GM19372 (cell line): ENCODE results near the gene FRMD8.

ENCODE experiments used
- ATAC-seq: cut with Tn5 transposase; IDR thresholded peaks from one replicate; pipeline ENCODE4 v1.9.1; 2021; ENCODE audit warnings: mild to moderate bottlenecking, low read depth, moderate library complexity; ENCODE audit not compliant: unreplicated experiment

Gene FRMD8

DNA sequence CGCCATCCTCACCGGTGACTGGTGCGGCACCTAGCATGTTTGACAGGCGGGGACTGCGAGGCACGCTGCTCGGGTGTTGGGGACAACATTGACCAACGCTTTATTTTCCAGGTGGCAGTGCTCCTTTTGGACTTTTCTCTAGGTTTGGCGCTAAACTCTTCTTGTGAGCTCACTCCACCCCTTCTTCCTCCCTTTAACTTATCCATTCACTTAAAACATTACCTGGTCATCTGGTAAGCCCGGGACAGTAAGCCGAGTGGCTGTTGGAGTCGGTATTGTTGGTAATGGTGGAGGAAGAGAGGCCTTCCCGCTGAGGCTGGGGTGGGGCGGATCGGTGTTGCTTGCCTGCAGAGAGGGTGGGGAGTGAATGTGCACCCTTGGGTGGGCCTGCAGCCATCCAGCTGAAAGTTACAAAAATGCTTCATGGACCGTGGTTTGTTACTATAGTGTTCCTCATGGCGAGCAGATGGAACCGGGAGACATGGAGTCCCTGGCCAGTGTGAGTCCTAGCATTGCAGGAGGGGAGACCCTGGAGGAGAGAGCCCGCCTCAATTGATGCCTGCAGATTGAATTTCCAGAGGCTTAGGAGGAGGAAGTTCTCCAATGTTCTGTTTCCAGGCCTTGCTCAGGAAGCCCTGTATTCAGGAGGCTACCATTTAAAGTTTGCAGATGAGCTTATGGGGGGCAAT lies 37.2 kb downstream of the FRMD8 start:
- no peak for ATAC-seq

GRCh38 chr11:65424205-65425104 lies 38.0 kb downstream of the FRMD8 start:
- ATAC-seq: no peak

DNA sequence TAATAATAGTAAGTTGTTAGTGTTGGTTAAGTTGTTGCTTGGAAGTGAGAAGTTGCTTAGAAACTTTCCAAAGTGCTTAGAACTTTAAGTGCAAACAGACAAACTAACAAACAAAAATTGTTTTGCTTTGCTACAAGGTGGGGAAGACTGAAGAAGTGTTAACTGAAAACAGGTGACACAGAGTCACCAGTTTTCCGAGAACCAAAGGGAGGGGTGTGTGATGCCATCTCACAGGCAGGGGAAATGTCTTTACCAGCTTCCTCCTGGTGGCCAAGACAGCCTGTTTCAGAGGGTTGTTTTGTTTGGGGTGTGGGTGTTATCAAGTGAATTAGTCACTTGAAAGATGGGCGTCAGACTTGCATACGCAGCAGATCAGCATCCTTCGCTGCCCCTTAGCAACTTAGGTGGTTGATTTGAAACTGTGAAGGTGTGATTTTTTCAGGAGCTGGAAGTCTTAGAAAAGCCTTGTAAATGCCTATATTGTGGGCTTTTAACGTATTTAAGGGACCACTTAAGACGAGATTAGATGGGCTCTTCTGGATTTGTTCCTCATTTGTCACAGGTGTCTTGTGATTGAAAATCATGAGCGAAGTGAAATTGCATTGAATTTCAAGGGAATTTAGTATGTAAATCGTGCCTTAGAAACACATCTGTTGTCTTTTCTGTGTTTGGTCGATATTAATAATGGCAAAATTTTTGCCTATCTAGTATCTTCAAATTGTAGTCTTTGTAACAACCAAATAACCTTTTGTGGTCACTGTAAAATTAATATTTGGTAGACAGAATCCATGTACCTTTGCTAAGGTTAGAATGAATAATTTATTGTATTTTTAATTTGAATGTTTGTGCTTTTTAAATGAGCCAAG lies 38.9 kb downstream of the FRMD8 start:
- no peak for ATAC-seq

DNA sequence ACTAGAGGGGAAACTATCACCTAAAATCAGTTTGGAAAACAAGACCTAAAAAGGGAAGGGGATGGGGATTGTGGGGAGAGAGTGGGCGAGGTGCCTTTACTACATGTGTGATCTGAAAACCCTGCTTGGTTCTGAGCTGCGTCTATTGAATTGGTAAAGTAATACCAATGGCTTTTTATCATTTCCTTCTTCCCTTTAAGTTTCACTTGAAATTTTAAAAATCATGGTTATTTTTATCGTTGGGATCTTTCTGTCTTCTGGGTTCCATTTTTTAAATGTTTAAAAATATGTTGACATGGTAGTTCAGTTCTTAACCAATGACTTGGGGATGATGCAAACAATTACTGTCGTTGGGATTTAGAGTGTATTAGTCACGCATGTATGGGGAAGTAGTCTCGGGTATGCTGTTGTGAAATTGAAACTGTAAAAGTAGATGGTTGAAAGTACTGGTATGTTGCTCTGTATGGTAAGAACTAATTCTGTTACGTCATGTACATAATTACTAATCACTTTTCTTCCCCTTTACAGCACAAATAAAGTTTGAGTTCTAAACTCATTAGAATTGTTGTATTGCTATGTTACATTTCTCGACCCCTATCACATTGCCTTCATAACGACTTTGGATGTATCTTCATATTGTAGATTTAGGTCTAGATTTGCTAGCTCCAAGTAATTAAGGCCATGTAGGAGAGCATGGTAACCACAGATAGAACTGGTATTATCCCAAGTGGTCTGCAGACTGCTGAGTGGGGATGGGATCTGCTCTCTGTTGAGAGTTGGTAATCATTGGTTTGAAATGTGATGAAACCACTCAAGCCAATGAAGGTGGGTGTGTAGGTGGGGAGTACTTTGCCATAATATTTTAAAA lies 39.8 kb downstream of the FRMD8 start:
- ATAC-seq: no peak

DNA sequence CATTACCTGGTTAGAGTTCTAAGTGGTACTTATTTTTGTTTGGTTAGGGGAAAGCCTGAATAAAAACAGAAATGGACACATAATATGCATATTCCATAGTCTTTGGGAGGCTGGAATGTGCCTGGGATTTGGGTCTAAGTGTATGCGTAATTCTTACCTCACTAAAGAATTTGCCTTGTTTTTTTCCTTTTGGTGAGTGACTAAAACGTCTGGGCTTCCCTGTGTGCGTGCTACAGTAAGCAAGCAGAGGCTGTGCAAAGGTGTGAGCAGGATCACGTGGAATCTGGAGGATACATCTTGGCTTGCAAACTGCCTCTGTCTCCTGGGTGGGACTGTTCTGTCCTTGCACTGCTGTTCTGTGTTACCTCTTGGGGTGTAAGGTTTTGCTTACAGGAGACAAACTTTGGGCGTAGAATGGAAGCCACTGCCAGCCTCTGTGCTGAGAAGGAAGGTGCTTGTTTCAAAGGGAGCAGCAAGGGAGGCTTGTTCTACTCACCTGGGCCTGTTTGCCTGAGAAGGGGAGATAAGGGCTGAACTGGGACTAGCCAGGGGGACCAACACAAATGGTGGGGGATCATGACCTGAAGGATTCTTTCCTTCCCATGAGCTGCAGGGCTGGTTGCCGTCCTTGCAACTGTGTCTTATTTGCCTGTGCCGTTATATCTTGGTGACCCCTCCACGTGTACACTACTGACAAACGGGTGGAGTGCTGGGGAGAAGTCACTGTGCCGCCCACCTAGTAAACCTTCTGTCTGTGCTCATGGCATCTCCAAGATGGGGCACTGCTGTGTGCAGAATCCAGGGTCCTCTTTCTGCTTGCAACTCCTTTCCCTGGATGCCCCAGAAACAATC lies 40.6 kb downstream of the FRMD8 start:
- no peak for ATAC-seq

- ATAC-seq: no peak
Measured at GRCh38 chr11:65427691-65428577, 41.5 kb downstream of the FRMD8 start.

- no peak for ATAC-seq
Measured at GRCh38 chr11:65428578-65429067, 42.2 kb downstream of the FRMD8 start.

DNA sequence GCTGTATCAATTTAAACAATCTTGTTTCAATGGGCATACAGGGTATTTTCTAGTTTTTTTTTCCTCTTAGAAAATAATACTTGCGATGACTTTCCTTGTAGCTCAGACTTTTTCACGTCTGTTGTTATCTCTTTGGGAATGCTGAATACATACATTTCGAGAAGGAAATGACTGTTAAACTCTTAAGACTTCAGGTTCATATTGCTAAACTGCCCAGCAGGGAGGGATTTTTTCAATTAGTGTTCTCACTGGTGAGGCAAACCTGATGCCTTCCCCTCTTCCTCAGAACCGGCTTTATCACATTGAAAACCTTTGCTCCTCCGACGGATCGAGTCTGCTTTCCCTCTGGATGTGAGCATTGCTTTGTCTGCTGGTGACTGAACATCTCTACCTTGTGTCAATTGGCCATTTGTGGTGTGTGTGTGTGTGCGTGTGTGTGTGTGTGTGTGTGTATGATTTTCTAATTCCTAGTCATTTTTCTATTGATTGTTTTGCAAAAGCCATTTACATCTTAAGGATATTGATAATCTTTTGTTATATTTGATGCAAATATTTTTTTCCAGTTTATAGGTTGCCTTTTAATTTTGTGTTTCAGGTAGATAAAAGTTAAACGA lies 42.7 kb downstream of the FRMD8 start:
- no peak for ATAC-seq

GRCh38 chr11:65429724-65430405 lies 43.4 kb downstream of the FRMD8 start:
- no peak for ATAC-seq

GRCh38 chr11:65430406-65431217 lies 44.2 kb downstream of the FRMD8 start:
- ATAC-seq: no peak

DNA sequence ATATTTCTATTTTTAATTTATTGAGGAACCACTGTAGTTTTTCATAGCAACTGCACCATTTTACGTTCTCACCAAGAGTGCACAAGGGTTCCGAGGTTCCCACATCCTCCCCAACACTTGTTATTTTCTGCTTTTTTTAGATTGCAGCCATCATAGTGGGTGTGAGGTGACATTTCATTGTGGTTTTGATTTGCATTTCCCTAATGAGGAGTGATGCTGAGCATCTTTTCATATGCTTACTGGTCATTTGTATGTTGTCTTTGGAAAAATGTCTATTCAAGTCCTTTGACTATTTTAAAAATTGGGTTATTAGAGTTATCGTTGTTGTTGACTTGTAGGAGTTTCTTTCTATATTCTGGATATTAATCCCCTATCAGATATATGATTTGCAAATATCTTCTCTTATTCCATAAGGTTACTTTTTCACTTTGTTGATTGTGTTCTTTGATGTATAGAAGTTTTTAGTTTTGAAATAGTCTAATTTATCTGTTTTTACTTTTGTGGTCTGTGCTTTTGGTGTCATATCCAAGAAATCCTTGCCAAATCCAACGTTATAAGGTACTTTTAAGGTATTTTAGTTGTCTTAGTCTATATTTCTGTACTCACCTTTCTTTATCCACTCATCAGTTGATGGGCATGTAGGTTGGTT lies 45.1 kb downstream of the FRMD8 start:
- no peak for ATAC-seq

DNA sequence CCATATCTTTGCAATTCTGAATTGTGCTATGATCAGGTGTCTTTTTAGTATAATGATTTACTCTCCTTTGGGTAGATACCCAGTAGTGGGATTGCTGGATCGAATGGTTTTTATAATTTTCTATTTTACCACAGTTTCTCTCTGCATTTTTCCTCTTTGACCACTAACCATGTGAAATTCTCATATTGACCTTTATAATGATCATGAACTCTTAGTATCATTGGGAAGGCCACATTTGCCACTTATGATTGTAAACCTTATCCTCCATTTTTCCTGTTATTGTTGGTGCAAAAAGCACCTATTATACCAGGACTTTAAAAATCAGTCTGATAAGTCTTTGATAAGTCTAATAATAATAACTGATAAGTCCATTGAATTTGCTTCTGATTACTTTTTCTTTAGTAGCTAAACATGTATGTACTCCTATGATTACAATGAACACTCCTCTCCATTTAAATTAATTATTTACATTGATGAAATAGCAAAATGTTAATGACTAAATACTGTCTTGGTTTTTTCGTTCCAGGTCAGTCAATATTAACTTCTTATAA lies 45.7 kb downstream of the FRMD8 start:
- no peak for ATAC-seq

GRCh38 chr11:65432686-65433582 lies 46.5 kb downstream of the FRMD8 start:
- no peak for ATAC-seq

DNA sequence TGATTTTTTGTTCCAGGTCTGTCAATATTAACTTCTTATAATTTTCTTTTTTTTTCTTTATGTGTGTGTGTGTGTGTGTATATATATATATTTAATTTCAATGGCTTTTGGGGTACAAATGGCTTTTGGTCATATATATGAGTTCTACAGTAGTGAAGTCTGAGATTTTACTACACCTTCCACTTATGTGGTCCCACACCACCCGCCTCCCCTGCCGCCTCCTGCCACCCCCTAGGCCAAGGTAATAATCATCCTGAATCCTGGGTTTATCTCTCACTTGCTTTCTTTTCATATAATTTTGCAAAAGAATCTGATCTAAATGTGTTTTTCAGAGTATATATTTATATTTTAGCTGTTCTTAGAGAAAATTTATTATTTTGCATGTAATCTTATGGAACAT lies 47.2 kb downstream of the FRMD8 start:
- ATAC-seq: no peak
